ENCODE results near the gene FRRS1L. TPM values are rescaled to one million over a fixed set of nuclear protein-coding genes. Genes with fewer than 3 reads are reported as not detected.

The FRRS1L gene
- total RNA-seq, 4 donors from 2014 or later = 0.40 to 0.96 (median 0.64) TPM; not detected in 1

- WGBS, 2 donors (ENCODE audit: low coverage in 1 of 2) = 80% methylated on average over 2 to 3 of the region's 3 CpGs
- in situ Hi-C loops (cut with MboI; ENCODE audit: low pct_ligation_motif_present in 1 of 4, low pct_unique_long_range_greater_than_20kb in 1 of 4, low sequenced_read_pairs in 3 of 4) = no loop called here
- Histone ChIP-seq H3K27ac (peak overlapping the region; percentile 47 to 72 (median 58)), H3K36me3 (peaks cover 0 to 23% (median 0%) of the 10 kb centered on the region in 4 donors), H3K27me3 (no peaks in the 10 kb centered on the region), H3K4me1 (peaks cover 0 to 63% (median 43%) of the 10 kb centered on the region in 4 donors), H3K9me3 (peaks cover 0 to 6% of the 10 kb centered on the region in 2 donors), H3K4me3 (no peak overlapping the region)
- TF ChIP-seq EP300 (IDR thresholded peaks at IDR 0.05; ENCODE audit: low read depth) (no peak), POLR2AphosphoS5 (IDR thresholded peaks at IDR 0.05) (no peak), POLR2A (IDR thresholded peaks at IDR 0.05) (no peak)
- TF ChIP-seq, protein P1, sequence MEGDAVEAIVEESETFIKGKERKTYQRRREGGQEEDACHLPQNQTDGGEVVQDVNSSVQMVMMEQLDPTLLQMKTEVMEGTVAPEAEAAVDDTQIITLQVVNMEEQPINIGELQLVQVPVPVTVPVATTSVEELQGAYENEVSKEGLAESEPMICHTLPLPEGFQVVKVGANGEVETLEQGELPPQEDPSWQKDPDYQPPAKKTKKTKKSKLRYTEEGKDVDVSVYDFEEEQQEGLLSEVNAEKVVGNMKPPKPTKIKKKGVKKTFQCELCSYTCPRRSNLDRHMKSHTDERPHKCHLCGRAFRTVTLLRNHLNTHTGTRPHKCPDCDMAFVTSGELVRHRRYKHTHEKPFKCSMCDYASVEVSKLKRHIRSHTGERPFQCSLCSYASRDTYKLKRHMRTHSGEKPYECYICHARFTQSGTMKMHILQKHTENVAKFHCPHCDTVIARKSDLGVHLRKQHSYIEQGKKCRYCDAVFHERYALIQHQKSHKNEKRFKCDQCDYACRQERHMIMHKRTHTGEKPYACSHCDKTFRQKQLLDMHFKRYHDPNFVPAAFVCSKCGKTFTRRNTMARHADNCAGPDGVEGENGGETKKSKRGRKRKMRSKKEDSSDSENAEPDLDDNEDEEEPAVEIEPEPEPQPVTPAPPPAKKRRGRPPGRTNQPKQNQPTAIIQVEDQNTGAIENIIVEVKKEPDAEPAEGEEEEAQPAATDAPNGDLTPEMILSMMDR (IDR thresholded peaks at IDR 0.05) = no peak
- DNase-seq = no peak
- intact Hi-C loops (cut with DNase I; ENCODE audit: low total_unique reads) = no loop called here
These were observed 66.4 kb downstream of the FRRS1L start for GRCh38 chr9:109100543-109101201.

DNA sequence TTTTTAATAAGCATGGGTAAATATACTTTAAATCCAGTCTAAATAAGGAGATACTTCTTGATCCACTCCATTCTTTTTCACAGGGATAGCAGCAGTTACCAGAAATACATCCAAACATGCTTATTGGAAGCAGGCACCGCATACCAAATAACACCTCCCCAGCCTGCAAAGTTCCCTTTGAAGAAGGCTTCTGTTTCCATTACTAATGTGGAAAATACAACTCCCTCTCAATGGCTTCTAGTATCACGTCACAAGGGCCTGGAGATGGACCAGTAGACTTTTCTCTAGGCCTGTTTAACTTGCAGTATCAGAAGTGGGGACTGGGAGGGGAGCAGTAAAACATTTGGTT lies 68.1 kb downstream of the FRRS1L start:
- Histone ChIP-seq H3K27ac (peak overlapping the region; percentile 56 to 72 (median 69)), H3K4me3 (no peak overlapping the region), H3K9me3 (peaks cover 0 to 6% of the 10 kb centered on the region in 2 donors), H3K4me1 (peaks cover 0 to 73% (median 45%) of the 10 kb centered on the region in 4 donors), H3K27me3 (no peaks in the 10 kb centered on the region), H3K36me3 (peaks cover 0 to 11% (median 0%) of the 10 kb centered on the region in 4 donors)
- intact Hi-C loops (cut with DNase I; ENCODE audit: low total_unique reads) = no loop called here
- no peak for DNase-seq
- 74% methylated on average over 2 of the region's 2 CpGs; no CpG with 5 or more reads in 1 of the 2 donors for WGBS, 2 donors (ENCODE audit: low coverage in 1 of 2)
- peak; percentile 6 for TF ChIP-seq EP300 (IDR thresholded peaks at IDR 0.05; ENCODE audit: low read depth)
- TF ChIP-seq POLR2A (IDR thresholded peaks at IDR 0.05) = no peak
- in situ Hi-C loops (cut with MboI; ENCODE audit: low pct_ligation_motif_present in 1 of 4, low pct_unique_long_range_greater_than_20kb in 1 of 4, low sequenced_read_pairs in 3 of 4) = no loop called here

DNA sequence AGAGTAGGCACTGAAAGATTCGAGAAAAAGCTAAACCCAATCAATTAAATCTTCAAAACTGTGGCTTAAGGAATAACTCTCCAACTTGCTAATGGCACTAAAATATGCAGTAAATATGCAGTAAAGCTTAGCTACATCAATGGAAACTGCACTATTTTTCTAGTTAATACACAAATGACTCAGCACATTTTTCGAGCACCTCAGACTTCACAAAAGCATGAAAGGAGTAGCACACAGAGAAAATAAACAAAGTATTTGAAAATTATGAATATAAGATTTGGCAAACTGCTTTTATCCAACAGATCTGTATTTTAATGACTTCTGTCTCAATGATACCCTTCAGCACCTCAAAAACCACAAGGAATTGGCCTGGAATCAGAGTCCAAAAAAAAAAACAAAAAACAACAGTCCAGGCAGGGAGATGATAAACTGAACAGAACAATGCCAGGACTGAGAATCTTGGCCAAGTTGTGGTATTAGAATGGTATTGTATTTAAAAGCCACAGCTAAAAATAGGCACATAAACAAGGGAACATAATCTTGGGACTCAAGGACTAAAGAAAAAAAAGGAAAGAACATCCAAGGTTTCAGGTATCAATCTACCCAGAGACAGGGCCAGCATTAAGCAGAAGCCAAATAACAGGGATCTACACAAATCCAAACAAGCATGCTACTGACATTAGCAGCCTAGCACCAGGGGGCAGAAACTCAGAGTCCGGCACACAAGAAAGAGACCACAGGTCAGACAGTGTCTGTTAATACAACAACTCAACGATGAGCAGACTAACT lies 68.7 kb downstream of the FRRS1L start:
- 37 to 43% methylated on average over 4 of the region's 4 CpGs for WGBS, 2 donors (ENCODE audit: low coverage in 1 of 2)
- H3K27me3 ChIP-seq = no peaks in the 10 kb centered on the region
- in situ Hi-C loops (cut with MboI; ENCODE audit: low pct_ligation_motif_present in 1 of 4, low pct_unique_long_range_greater_than_20kb in 1 of 4, low sequenced_read_pairs in 3 of 4) (no loop called here), intact Hi-C loops (cut with DNase I; ENCODE audit: low total_unique reads) (no loop called here)
- H3K27ac ChIP-seq = peak overlapping the region; percentile 56 to 72 (median 69)
- no peak overlapping the region for H3K4me3 ChIP-seq
- H3K36me3 ChIP-seq = peaks cover 0 to 5% (median 0%) of the 10 kb centered on the region in 4 donors
- H3K9me3 ChIP-seq = peaks cover 0 to 6% of the 10 kb centered on the region in 2 donors
- TF ChIP-seq POLR2AphosphoS5 (IDR thresholded peaks at IDR 0.05) = peak in 1 of 3 donors; percentile 7
- no peak for TF ChIP-seq EP300 (IDR thresholded peaks at IDR 0.05; ENCODE audit: low read depth)
- H3K4me1 ChIP-seq = peaks cover 0 to 73% (median 45%) of the 10 kb centered on the region in 4 donors
- DNase-seq = no peak

GRCh38 chr9:109097146-109097545 lies 69.9 kb downstream of the FRRS1L start:
- 91 to 92% methylated on average over 4 of the region's 4 CpGs for WGBS, 2 donors (ENCODE audit: low coverage in 1 of 2)
- TF ChIP-seq POLR2A (IDR thresholded peaks at IDR 0.05) = no peak
- no peak overlapping the region for H3K4me3 ChIP-seq
- no peaks in the 10 kb centered on the region for H3K27me3 ChIP-seq
- peaks cover 0 to 10% (median 4%) of the 10 kb centered on the region in 4 donors for H3K36me3 ChIP-seq
- no peaks in the 10 kb centered on the region for H3K9me3 ChIP-seq
- H3K4me1 ChIP-seq = peaks cover 0 to 65% (median 39%) of the 10 kb centered on the region in 4 donors
- peak overlapping the region; percentile 14 to 72 (median 69) for H3K27ac ChIP-seq
- in situ Hi-C loops (cut with MboI; ENCODE audit: low pct_ligation_motif_present in 1 of 4, low pct_unique_long_range_greater_than_20kb in 1 of 4, low sequenced_read_pairs in 3 of 4) (no loop called here), intact Hi-C loops (cut with DNase I; ENCODE audit: low total_unique reads) (no loop called here)
- DNase-seq = no peak

- intact Hi-C loops (cut with DNase I; ENCODE audit: low total_unique reads) = no loop called here
- Histone ChIP-seq H3K36me3 (peaks cover 0 to 23% (median 5%) of the 10 kb centered on the region in 4 donors), H3K4me1 (peaks cover 0 to 47% (median 25%) of the 10 kb centered on the region in 4 donors), H3K4me3 (no peak overlapping the region), H3K9me3 (no peaks in the 10 kb centered on the region), H3K27me3 (no peaks in the 10 kb centered on the region), H3K27ac (peak overlapping the region in 1 of 4 donors; percentile 9)
- DNase-seq = no peak
- WGBS, 2 donors (ENCODE audit: low coverage in 1 of 2) = 70 to 78% methylated on average over 3 of the region's 3 CpGs
- in situ Hi-C loops (cut with MboI; ENCODE audit: low pct_ligation_motif_present in 1 of 4, low pct_unique_long_range_greater_than_20kb in 1 of 4, low sequenced_read_pairs in 3 of 4) = no loop called here
- no peak for TF ChIP-seq POLR2A (IDR thresholded peaks at IDR 0.05)
- TF ChIP-seq, protein P1 (IDR thresholded peaks at IDR 0.05) = no peak
- no peak for TF ChIP-seq EP300 (IDR thresholded peaks at IDR 0.05; ENCODE audit: low read depth)
- no peak for TF ChIP-seq POLR2AphosphoS5 (IDR thresholded peaks at IDR 0.05)
These were observed 71.7 kb downstream of the FRRS1L start for GRCh38 chr9:109095321-109095720.
